Cardiac ventricle fibroblast (primary cell): ENCODE data around the gene DYRK2. TPM values are rescaled to one million over a fixed set of nuclear protein-coding genes. Genes with fewer than 3 reads are reported as not detected.

Experiments
- total RNA-seq: library from RNA; depleted of rRNA; stranded (reverse); fragments of >200 nt; gene quantifications from 2 replicates; pipeline ENCODE4 v1.2.3, GENCODE V29; 2015

DYRK2 gene
- total RNA-seq: 14.9 and 16.4 TPM in 2 replicates

DNA sequence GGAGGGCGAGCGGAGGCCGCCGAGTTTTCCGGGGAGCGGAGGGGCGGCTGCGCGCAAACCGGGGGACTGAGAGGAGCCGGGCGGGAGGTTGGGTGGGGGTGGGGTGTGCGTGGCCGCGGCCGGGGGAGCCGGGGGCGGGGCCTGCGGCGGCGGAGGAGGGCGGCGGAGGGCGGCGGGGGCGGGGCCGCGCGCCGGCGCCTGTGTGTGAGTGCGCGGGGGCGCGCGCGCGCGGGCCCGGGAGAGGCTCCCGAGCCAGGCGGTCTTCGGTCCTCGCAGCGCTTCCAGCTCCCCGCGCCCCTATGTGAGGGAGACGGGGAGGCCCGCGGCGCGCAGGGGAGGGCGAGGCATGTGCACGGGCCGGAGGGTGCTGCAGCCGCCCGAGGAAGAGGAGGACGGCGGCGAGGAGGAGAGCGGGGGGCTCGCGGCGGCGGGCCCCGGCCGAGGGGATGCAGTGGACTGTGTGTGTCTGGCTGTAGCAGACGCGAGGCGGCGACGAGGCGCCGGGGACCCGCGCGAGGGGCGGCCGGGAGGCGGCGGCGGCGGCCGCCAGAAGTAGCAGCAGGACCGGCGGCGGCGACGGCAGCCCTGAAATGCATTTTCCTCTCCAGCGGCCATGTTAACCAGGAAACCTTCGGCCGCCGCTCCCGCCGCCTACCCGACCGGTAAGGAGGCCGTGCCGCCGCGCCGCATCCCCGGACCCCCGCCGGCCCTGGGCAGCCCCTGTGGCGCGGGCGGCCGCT, at the start of gene DYRK2:
Gene DYRK2 (plus strand): TSS at position 225 of the 740 bp plus-strand sequence. CDS start 389 bp downstream, at position 614.

